T-helper 2 cell treated with Interferon-gamma antibody and Interleukin-4, amounts not matched to agents 5 μg/mL and 100 μg/mL, for 36 hours (primary cell): ENCODE data around the gene CMC1.

Source experiments
- DNase-seq: peaks from one replicate; pipeline ENCODE4 v3.0.0; 2021; ENCODE audit warnings: low spot score
- H3K27ac Mint-ChIP-seq: one replicate; pipeline ENCODE4 v1.8.0; 2021; ENCODE audit warnings: mild to moderate bottlenecking, mixed read lengths
- H3K27me3 Mint-ChIP-seq: one replicate; pipeline ENCODE4 v1.8.0; 2021; ENCODE audit warnings: low read depth, mixed read lengths
- H3K36me3 Mint-ChIP-seq: one replicate; pipeline ENCODE4 v1.8.0; 2021; ENCODE audit warnings: low read depth, mixed read lengths
- H3K4me1 Mint-ChIP-seq: one replicate; pipeline ENCODE4 v1.8.0; 2021; ENCODE audit warnings: low read depth, mixed read lengths
- H3K4me3 Mint-ChIP-seq: one replicate; pipeline ENCODE4 v1.8.0; 2022; ENCODE audit warnings: mild to moderate bottlenecking, moderate library complexity, mixed read lengths
- H3K9me3 Mint-ChIP-seq: one replicate; pipeline ENCODE4 v1.8.0; 2021; ENCODE audit warnings: mixed read lengths

CMC1 gene

GRCh38 chr3:28299705-28300104 lies 58.3 kb downstream of the CMC1 start:
- H3K9me3 Mint-ChIP-seq: no peaks in the 10 kb centered on the region
- H3K4me3 Mint-ChIP-seq: no peak overlapping the region
- H3K36me3 Mint-ChIP-seq: peaks cover 7% of the 10 kb centered on the region
- H3K27me3 Mint-ChIP-seq: no peaks in the 10 kb centered on the region
- no peak overlapping the region for H3K27ac Mint-ChIP-seq
- peaks cover 15% of the 10 kb centered on the region for H3K4me1 Mint-ChIP-seq
- DNase-seq: no peak

GRCh38 chr3:28300345-28300962 lies 59.0 kb downstream of the CMC1 start:
- peaks cover 10% of the 10 kb centered on the region for H3K36me3 Mint-ChIP-seq
- no peak overlapping the region for H3K4me3 Mint-ChIP-seq
- no peaks in the 10 kb centered on the region for H3K27me3 Mint-ChIP-seq
- no peaks in the 10 kb centered on the region for H3K9me3 Mint-ChIP-seq
- no peak overlapping the region for H3K27ac Mint-ChIP-seq
- H3K4me1 Mint-ChIP-seq: peaks cover 9% of the 10 kb centered on the region
- DNase-seq: no peak

GRCh38 chr3:28301688-28302087 lies 60.3 kb downstream of the CMC1 start:
- Mint-ChIP-seq H3K4me1 (peaks cover 4% of the 10 kb centered on the region), H3K27ac (no peak overlapping the region), H3K27me3 (no peaks in the 10 kb centered on the region), H3K4me3 (no peak overlapping the region), H3K9me3 (no peaks in the 10 kb centered on the region), H3K36me3 (peaks cover 12% of the 10 kb centered on the region)
- DNase-seq: no peak

- Mint-ChIP-seq H3K36me3 (peaks cover 12% of the 10 kb centered on the region), H3K27me3 (no peaks in the 10 kb centered on the region), H3K4me3 (no peak overlapping the region), H3K27ac (no peak overlapping the region), H3K9me3 (no peaks in the 10 kb centered on the region), H3K4me1 (peaks cover 2% of the 10 kb centered on the region)
- no peak for DNase-seq
These were observed 66.8 kb downstream of the CMC1 start for GRCh38 chr3:28308196-28308595.

GRCh38 chr3:28315711-28316110 lies 74.3 kb downstream of the CMC1 start:
- Mint-ChIP-seq H3K4me1 (peaks cover 12% of the 10 kb centered on the region), H3K27me3 (no peaks in the 10 kb centered on the region), H3K4me3 (no peak overlapping the region), H3K27ac (no peak overlapping the region), H3K9me3 (no peaks in the 10 kb centered on the region), H3K36me3 (peaks cover 17% of the 10 kb centered on the region)
- no peak for DNase-seq

GRCh38 chr3:28316226-28316625 lies 74.8 kb downstream of the CMC1 start:
- Mint-ChIP-seq H3K27ac (no peak overlapping the region), H3K27me3 (no peaks in the 10 kb centered on the region), H3K4me3 (no peak overlapping the region), H3K4me1 (peaks cover 17% of the 10 kb centered on the region), H3K36me3 (peaks cover 22% of the 10 kb centered on the region), H3K9me3 (no peaks in the 10 kb centered on the region)
- DNase-seq: no peak

GRCh38 chr3:28317438-28318022 lies 76.1 kb downstream of the CMC1 start:
- DNase-seq: peak; percentile 11
- Mint-ChIP-seq H3K36me3 (peaks cover 30% of the 10 kb centered on the region), H3K9me3 (no peaks in the 10 kb centered on the region), H3K4me1 (peaks cover 22% of the 10 kb centered on the region), H3K27me3 (no peaks in the 10 kb centered on the region), H3K4me3 (no peak overlapping the region), H3K27ac (no peak overlapping the region)

- no peak for DNase-seq
- H3K4me1 Mint-ChIP-seq: peaks cover 34% of the 10 kb centered on the region
- peak overlapping the region; percentile 17 for H3K27ac Mint-ChIP-seq
- H3K27me3 Mint-ChIP-seq: no peaks in the 10 kb centered on the region
- peaks cover 52% of the 10 kb centered on the region for H3K36me3 Mint-ChIP-seq
- no peaks in the 10 kb centered on the region for H3K9me3 Mint-ChIP-seq
- H3K4me3 Mint-ChIP-seq: no peak overlapping the region
These were observed 79.6 kb downstream of the CMC1 start for GRCh38 chr3:28320981-28321380.

- DNase-seq: no peak
- H3K4me3 Mint-ChIP-seq: no peak overlapping the region
- no peaks in the 10 kb centered on the region for H3K27me3 Mint-ChIP-seq
- no peak overlapping the region for H3K27ac Mint-ChIP-seq
- H3K9me3 Mint-ChIP-seq: no peaks in the 10 kb centered on the region
- H3K4me1 Mint-ChIP-seq: peaks cover 45% of the 10 kb centered on the region
- peaks cover 52% of the 10 kb centered on the region for H3K36me3 Mint-ChIP-seq
These were observed 81.0 kb downstream of the CMC1 start for GRCh38 chr3:28322464-28322863.

- Mint-ChIP-seq H3K4me3 (peak overlapping the region; percentile 23), H3K27ac (peak overlapping the region; percentile 62)
These were observed 85.1 kb downstream of the CMC1 start for GRCh38 chr3:28326458-28326926.

GRCh38 chr3:28328188-28329151 lies 87.1 kb downstream of the CMC1 start:
- Mint-ChIP-seq H3K27me3 (no peaks in the 10 kb centered on the region), H3K36me3 (peaks cover 33% of the 10 kb centered on the region), H3K4me1 (peaks cover 31% of the 10 kb centered on the region), H3K27ac (no peak overlapping the region), H3K9me3 (no peaks in the 10 kb centered on the region), H3K4me3 (no peak overlapping the region)
- DNase-seq: no peak

More at GRCh38 chr3:28326458-28326926, 85.1 kb downstream of the CMC1 start:
- H3K27me3 Mint-ChIP-seq: no peaks in the 10 kb centered on the region
- DNase-seq: peak; percentile 72
- H3K9me3 Mint-ChIP-seq: no peaks in the 10 kb centered on the region
- peaks cover 33% of the 10 kb centered on the region for H3K36me3 Mint-ChIP-seq
- peaks cover 32% of the 10 kb centered on the region for H3K4me1 Mint-ChIP-seq

- no peak overlapping the region for H3K27ac Mint-ChIP-seq
- DNase-seq: no peak
- H3K9me3 Mint-ChIP-seq: no peaks in the 10 kb centered on the region
- no peaks in the 10 kb centered on the region for H3K27me3 Mint-ChIP-seq
- H3K4me3 Mint-ChIP-seq: no peak overlapping the region
- peaks cover 26% of the 10 kb centered on the region for H3K36me3 Mint-ChIP-seq
- H3K4me1 Mint-ChIP-seq: peaks cover 6% of the 10 kb centered on the region
These were observed 93.1 kb downstream of the CMC1 start for GRCh38 chr3:28334552-28334951.

- peaks cover 33% of the 10 kb centered on the region for H3K36me3 Mint-ChIP-seq
- no peak overlapping the region for H3K27ac Mint-ChIP-seq
- no peaks in the 10 kb centered on the region for H3K27me3 Mint-ChIP-seq
These were observed 93.8 kb downstream of the CMC1 start for GRCh38 chr3:28335246-28335645.

GRCh38 chr3:28337230-28337629 lies 95.8 kb downstream of the CMC1 start:
- peaks cover 26% of the 10 kb centered on the region for H3K36me3 Mint-ChIP-seq
- no peak overlapping the region for H3K4me3 Mint-ChIP-seq
- no peaks in the 10 kb centered on the region for H3K27me3 Mint-ChIP-seq
- H3K9me3 Mint-ChIP-seq: no peaks in the 10 kb centered on the region
- DNase-seq: no peak
- no peak overlapping the region for H3K27ac Mint-ChIP-seq
- peaks cover 7% of the 10 kb centered on the region for H3K4me1 Mint-ChIP-seq

More at GRCh38 chr3:28335246-28335645, 93.8 kb downstream of the CMC1 start:
- no peak for DNase-seq
- H3K9me3 Mint-ChIP-seq: no peaks in the 10 kb centered on the region
- peaks cover 6% of the 10 kb centered on the region for H3K4me1 Mint-ChIP-seq
- H3K4me3 Mint-ChIP-seq: no peak overlapping the region
